SK-N-SH (cell line): ENCODE data around the gene MAPRE3. TPM values are rescaled to one million over a fixed set of nuclear protein-coding genes. Genes with fewer than 3 reads are reported as not detected.

Experiments used
- CTCF ChIA-PET: fragments of 300-600, 350-600 bp; formaldehyde crosslinking; extraction: SDS; loops from one replicate; lab custom pipeline; 2021; lab: Yijun Ruan, JAX
- POLR2A ChIA-PET: fragments of 350-600 bp; sonication (Branson Sonifier 250); formaldehyde crosslinking; extraction: SDS; loops from one replicate; lab custom pipeline; 2020; ENCODE audit warnings: antibody characterized with exemption, inconsistent platforms; lab: Yijun Ruan, JAX
- DNase-seq: peaks from one replicate; pipeline ENCODE4 v3.0.0; 2012
- H2AFZ ChIP-seq: fragments of 200-600 bp; sonication (generic); 2 replicates; pipeline ENCODE4 v1.8.1; 2016; ENCODE audit warnings: antibody characterized with exemption, mild to moderate bottlenecking, low read depth
- H3F3A ChIP-seq: fragments of 200-600 bp; sonication (generic); replicated peaks from 2 replicates; pipeline ENCODE3; 2016; ENCODE audit warnings: antibody characterized with exemption, mild to moderate bottlenecking; ENCODE audit not compliant: insufficient read depth
- H3K27ac ChIP-seq, 2 experiments: fragments of 200-500 bp in 1 of 2; fragments of 200-600 bp in 1 of 2; sonication (Bioruptor generic) in 1 of 2; sonication (generic), shearing (Covaris generic) in 1 of 2; 2 replicates each; pipeline versions ENCODE4 v1.5.1 to v1.6.1; 2014 to 2016; ENCODE audit warnings: low read depth in 2 of 2, inconsistent platforms in 1 of 2, low read length in 1 of 2, mild to moderate bottlenecking in 1 of 2, mixed read lengths in 1 of 2
- H3K27me3 ChIP-seq: fragments of 200-600 bp; sonication (generic), shearing (Covaris generic); 2 replicates; pipeline ENCODE4 v1.6.1; 2016; ENCODE audit warnings: mixed run types; ENCODE audit not compliant: insufficient read depth
- H3K36me3 ChIP-seq, 2 experiments: fragments of 200-500 bp in 1 of 2; fragments of 200-600 bp in 1 of 2; sonication (Bioruptor generic) in 1 of 2; sonication (generic) in 1 of 2; replicated peaks in 1 of 2; 2 replicates each; pipeline versions ENCODE3 to v1.5.1; 2014 to 2016; ENCODE audit warnings: low read length in 1 of 2, mild to moderate bottlenecking in 1 of 2; ENCODE audit not compliant: insufficient read depth in 2 of 2, control insufficient read depth in 1 of 2
- H3K4me1 ChIP-seq, 2 experiments: fragments of 200-500 bp in 1 of 2; fragments of 200-600 bp in 1 of 2; sonication (Bioruptor generic) in 1 of 2; sonication (generic), shearing (Covaris generic) in 1 of 2; 2 replicates each; pipeline versions ENCODE4 v1.5.1 to v1.6.1; 2014 to 2016; ENCODE audit warnings: low read depth in 1 of 2, low read length in 1 of 2, mixed run types in 1 of 2; ENCODE audit not compliant: insufficient read depth in 2 of 2, control insufficient read depth in 1 of 2
- H3K4me2 ChIP-seq: fragments of 200-600 bp; sonication (generic), shearing (Covaris generic); 2 replicates; pipeline ENCODE4 v1.6.1; 2017; ENCODE audit warnings: mixed run types
- H3K4me3 ChIP-seq, 2 experiments: fragments of 200-500 bp in 1 of 2; fragments of 200-600 bp in 1 of 2; sonication (Bioruptor generic) in 1 of 2; sonication (generic), shearing (Covaris generic) in 1 of 2; 2 replicates each; pipeline versions ENCODE4 v1.5.1 to v1.8.1; 2014 to 2016; ENCODE audit warnings: low read depth in 2 of 2, inconsistent platforms in 1 of 2, low read length in 1 of 2, mild to moderate bottlenecking in 1 of 2, mixed read lengths in 1 of 2, moderate library complexity in 1 of 2
- H3K79me2 ChIP-seq: fragments of 200-600 bp; sonication (generic); 2 replicates; pipeline ENCODE4 v1.8.1; 2017; ENCODE audit warnings: mild to moderate bottlenecking; ENCODE audit not compliant: insufficient read depth
- H3K9ac ChIP-seq: fragments of 200-600 bp; sonication (generic); 2 replicates; pipeline ENCODE4 v1.6.1; 2017; ENCODE audit warnings: mixed run types
- H3K9me2 ChIP-seq: fragments of 200-600 bp; sonication (generic); 2 replicates; pipeline ENCODE4 v1.6.1; 2017; ENCODE audit warnings: mixed run types
- H3K9me3 ChIP-seq: fragments of 200-600 bp; sonication (generic); 2 replicates; pipeline ENCODE4 v1.6.1; 2017; ENCODE audit warnings: mixed run types, mild to moderate bottlenecking, moderate library complexity
- H4K20me1 ChIP-seq: fragments of 200-600 bp; sonication (generic); 2 replicates; pipeline ENCODE4 v1.6.1; 2017; ENCODE audit warnings: mild to moderate bottlenecking, mixed run types; ENCODE audit not compliant: insufficient read depth
- EP300 ChIP-seq, 2 experiments: IDR thresholded peaks; 2 replicates each; pipeline versions ENCODE4 v1.4.0 to v1.6.1; 2012; ENCODE audit warnings: borderline replicate concordance in 1 of 2, low read depth in 1 of 2, low read length in 1 of 2
- FOSL2 ChIP-seq: IDR thresholded peaks from 2 replicates; pipeline ENCODE4 v1.4.0; 2012; ENCODE audit warnings: low read depth, mild to moderate bottlenecking, moderate library complexity, borderline replicate concordance
- GABPA ChIP-seq: IDR thresholded peaks from 2 replicates; pipeline ENCODE4 v1.4.0; 2012; ENCODE audit warnings: low read depth, mild to moderate bottlenecking
- GATA2 ChIP-seq: sonication (generic); formaldehyde crosslinking; IDR thresholded peaks from 2 replicates; pipeline ENCODE4 v1.5.0; 2020; ENCODE audit warnings: mild to moderate bottlenecking, missing genetic modification reagents
- IRF3 ChIP-seq: fragments of 150-350 bp; IDR thresholded peaks from 2 replicates; pipeline ENCODE4 v1.6.1; 2016; ENCODE audit warnings: mild to moderate bottlenecking, low read depth, low read length
- MAX ChIP-seq: IDR thresholded peaks from 2 replicates; pipeline ENCODE4 v1.4.0; 2012; ENCODE audit warnings: low read depth
- MEF2A ChIP-seq: IDR thresholded peaks from 2 replicates; pipeline ENCODE4 v1.4.0; 2012; ENCODE audit warnings: low read depth, borderline replicate concordance
- NFIC ChIP-seq: IDR thresholded peaks from 2 replicates; pipeline ENCODE4 v1.4.0; 2012; ENCODE audit warnings: borderline replicate concordance
- NRF1 ChIP-seq: IDR thresholded peaks from 2 replicates; pipeline ENCODE4 v1.6.1; 2012; ENCODE audit warnings: low read depth, mild to moderate bottlenecking, low read length
- POLR2AphosphoS5 ChIP-seq: IDR thresholded peaks from 2 replicates; pipeline ENCODE4 v1.6.1; 2012; ENCODE audit warnings: low read depth, low read length
- RAD21 ChIP-seq: IDR thresholded peaks from 2 replicates; pipeline ENCODE4 v1.6.1; 2012; ENCODE audit warnings: mild to moderate bottlenecking, low read length
- RCOR1 ChIP-seq: fragments of 150-350 bp; IDR thresholded peaks from 2 replicates; pipeline ENCODE4 v1.6.1; 2017; ENCODE audit warnings: antibody characterized with exemption, low read length
- REST ChIP-seq: IDR thresholded peaks from 2 replicates; pipeline ENCODE4 v1.6.1; 2012; ENCODE audit warnings: mild to moderate bottlenecking, low read depth, low read length, moderate library complexity
- RFX5 ChIP-seq: IDR thresholded peaks from 2 replicates; pipeline ENCODE4 v1.6.1; 2012; ENCODE audit warnings: mild to moderate bottlenecking, improper control_type of control experiment, low read length
- RXRA ChIP-seq: IDR thresholded peaks from 2 replicates; pipeline ENCODE4 v1.4.0; 2012; ENCODE audit warnings: low read depth, mild to moderate bottlenecking, borderline replicate concordance
- SIN3A ChIP-seq: IDR thresholded peaks from 2 replicates; pipeline ENCODE4 v1.6.1; 2012; ENCODE audit warnings: low read depth, mild to moderate bottlenecking, low read length, moderate library complexity, borderline replicate concordance
- SMC3 ChIP-seq: IDR thresholded peaks from 2 replicates; pipeline ENCODE4 v1.6.1; 2012; ENCODE audit warnings: low read depth, low read length, improper control_type of control experiment
- TAF1 ChIP-seq: IDR thresholded peaks from 2 replicates; pipeline ENCODE4 v1.6.1; 2012; ENCODE audit warnings: low read depth, mild to moderate bottlenecking, low read length, moderate library complexity, borderline replicate concordance
- USF2 ChIP-seq: fragments of 150-350 bp; IDR thresholded peaks from 2 replicates; pipeline ENCODE4 v1.6.1; 2017; ENCODE audit warnings: antibody characterized with exemption, low read length, low read depth, borderline replicate concordance
- YY1 ChIP-seq: IDR thresholded peaks from 2 replicates; pipeline ENCODE4 v1.4.0; 2012; ENCODE audit warnings: low read depth, mild to moderate bottlenecking
- WGBS: methylation state at CpG from one replicate; pipeline ENCODE4 v1.1.6; 2017; ENCODE audit warnings: low lambda C conversion rate; 5-methylcytosine and 5-hydroxymethylcytosine counted together
- polyA plus RNA-seq, 3 experiments: library from polyadenylated mRNA; depleted of rRNA; stranded (reverse); fragments of >200 nt; gene quantifications; 2 replicates each; pipeline ENCODE4 v1.2.3, GENCODE V29; 2012

The MAPRE3 gene
- polyA plus RNA-seq, 1 of the 3 experiments (the other 2 are of a cell fraction): 24.4 TPM

- TF ChIP-seq RFX5 (no peak), NRF1 (no peak), EP300 (IDR thresholded peaks at IDR 0.05; ENCODE audit: borderline replicate concordance in 1 of 2, low read depth in 1 of 2, low read length in 1 of 2) (no peak), NFIC (no peak), IRF3 (no peak), GATA2 (CRISPR knock-in tag) (no peak), MAX (no peak), YY1 (no peak), REST (no peak), RCOR1 (no peak), RXRA (no peak)
These were observed 37.3 kb downstream of the MAPRE3 start (continued) for GRCh38 chr2:27007416-27008374.

- H3K9me2 ChIP-seq: no peaks in the 10 kb centered on the region
- H3K4me1 ChIP-seq: peaks cover 0 to 6% of the 10 kb centered on the region in 2 experiments; a peak in 1 of 4 replicates
- no peak overlapping the region for H3K4me2 ChIP-seq
- H3K27me3 ChIP-seq: no peaks in the 10 kb centered on the region
- CTCF ChIA-PET: interaction anchor here (1.2 to 33.3 kb wide), 4 partner anchors 9 to 49 kb away, joined by 4 to 1017 read pairs (median 33); partner anchors contain the start of gene MAPRE3
- H3K9me3 ChIP-seq: no peaks in the 10 kb centered on the region
- DNase-seq: no peak
- H3K36me3 ChIP-seq: no peaks in the 10 kb centered on the region
- no peak overlapping the region for H3K4me3 ChIP-seq
- no peaks in the 10 kb centered on the region for H3K79me2 ChIP-seq
- POLR2A ChIA-PET: no interaction called here
- no peaks in the 10 kb centered on the region for H3F3A ChIP-seq
- H4K20me1 ChIP-seq: no peaks in the 10 kb centered on the region
- no peak overlapping the region for H3K9ac ChIP-seq
- no peak overlapping the region for H2AFZ ChIP-seq
- H3K27ac ChIP-seq: no peak overlapping the region
- WGBS: 84% methylated on average over 4 of the region's 4 CpGs
- TF ChIP-seq USF2: no peak
- TF ChIP-seq REST: no peak
- no peak for TF ChIP-seq RAD21
- no peak for TF ChIP-seq NRF1
- no peak for TF ChIP-seq RCOR1
- TF ChIP-seq GABPA: no peak
- no peak for TF ChIP-seq FOSL2
- no peak for TF ChIP-seq SIN3A
- TF ChIP-seq NFIC: no peak
- TF ChIP-seq MEF2A: no peak
- TF ChIP-seq RXRA: no peak
- TF ChIP-seq TAF1: no peak
- TF ChIP-seq POLR2AphosphoS5: no peak
- no peak for TF ChIP-seq SMC3
- no peak for TF ChIP-seq GATA2 (CRISPR knock-in tag)
These were observed 38.2 kb downstream of the MAPRE3 start for GRCh38 chr2:27008678-27009077.
